ENCODE data around the gene BCS1L. TPM values are rescaled to one million over a fixed set of nuclear protein-coding genes. Genes with fewer than 3 reads are reported as not detected.

Gene BCS1L
- total and polyA plus RNA-seq, 2 of the 13 experiments (the other 11 are each of a cell fraction or from before 2014, with no cell fraction given), result 48.9 to 76.0 TPM

DNA sequence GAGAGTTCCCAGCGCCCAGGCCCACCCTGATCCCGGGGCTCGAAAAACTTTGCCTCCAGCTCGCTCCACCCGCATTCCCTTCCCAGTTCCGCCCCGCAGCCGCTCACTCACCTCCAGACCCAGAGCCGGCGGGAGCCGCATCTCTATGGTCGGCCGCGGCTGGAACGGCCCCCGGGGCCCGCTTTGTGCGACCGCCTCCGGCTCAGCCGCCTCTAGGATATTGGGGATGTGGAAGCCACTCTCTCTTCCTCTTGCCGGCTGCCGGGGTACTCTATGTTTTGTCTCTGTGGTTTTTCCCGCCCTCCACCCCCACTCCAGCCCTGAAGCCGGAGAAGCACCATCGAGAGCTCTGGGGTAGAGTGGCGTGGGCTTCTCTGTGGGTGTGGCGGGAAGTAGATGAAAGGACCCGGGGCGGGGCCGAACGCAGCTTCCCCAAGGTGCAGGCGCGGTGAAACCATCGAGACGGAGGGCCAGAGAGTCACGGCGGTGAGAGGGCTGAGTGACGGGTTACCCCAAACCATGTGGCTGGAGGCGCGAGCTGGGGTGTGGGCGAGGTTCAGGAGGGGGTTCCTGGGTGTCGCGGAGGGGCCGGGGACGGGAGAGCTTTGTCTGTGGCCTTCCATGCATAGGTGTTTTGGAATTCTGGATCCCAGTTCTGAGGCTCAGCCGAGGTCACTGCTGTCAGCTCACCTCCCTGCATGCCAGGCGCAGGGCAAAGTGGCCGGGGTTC lies at the start of gene BCS1L, which contains the start of gene ZNF142 (continued):
- TF ChIP-seq ZNF672 (CRISPR knock-in tag; IDR thresholded peaks at IDR 0.05), result no peak
- TF ChIP-seq, protein P1, sequence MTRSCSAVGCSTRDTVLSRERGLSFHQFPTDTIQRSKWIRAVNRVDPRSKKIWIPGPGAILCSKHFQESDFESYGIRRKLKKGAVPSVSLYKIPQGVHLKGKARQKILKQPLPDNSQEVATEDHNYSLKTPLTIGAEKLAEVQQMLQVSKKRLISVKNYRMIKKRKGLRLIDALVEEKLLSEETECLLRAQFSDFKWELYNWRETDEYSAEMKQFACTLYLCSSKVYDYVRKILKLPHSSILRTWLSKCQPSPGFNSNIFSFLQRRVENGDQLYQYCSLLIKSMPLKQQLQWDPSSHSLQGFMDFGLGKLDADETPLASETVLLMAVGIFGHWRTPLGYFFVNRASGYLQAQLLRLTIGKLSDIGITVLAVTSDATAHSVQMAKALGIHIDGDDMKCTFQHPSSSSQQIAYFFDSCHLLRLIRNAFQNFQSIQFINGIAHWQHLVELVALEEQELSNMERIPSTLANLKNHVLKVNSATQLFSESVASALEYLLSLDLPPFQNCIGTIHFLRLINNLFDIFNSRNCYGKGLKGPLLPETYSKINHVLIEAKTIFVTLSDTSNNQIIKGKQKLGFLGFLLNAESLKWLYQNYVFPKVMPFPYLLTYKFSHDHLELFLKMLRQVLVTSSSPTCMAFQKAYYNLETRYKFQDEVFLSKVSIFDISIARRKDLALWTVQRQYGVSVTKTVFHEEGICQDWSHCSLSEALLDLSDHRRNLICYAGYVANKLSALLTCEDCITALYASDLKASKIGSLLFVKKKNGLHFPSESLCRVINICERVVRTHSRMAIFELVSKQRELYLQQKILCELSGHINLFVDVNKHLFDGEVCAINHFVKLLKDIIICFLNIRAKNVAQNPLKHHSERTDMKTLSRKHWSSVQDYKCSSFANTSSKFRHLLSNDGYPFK (CRISPR knock-in tag; IDR thresholded peaks at IDR 0.05; ENCODE audit: borderline replicate concordance), result peak; percentile 89; the same call in 1 of the 2 replicates
- no peak for TF ChIP-seq TRAFD1 (CRISPR knock-in tag; IDR thresholded peaks at IDR 0.05; ENCODE audit: borderline replicate concordance)
- TF ChIP-seq ZNF501 (CRISPR knock-in tag; IDR thresholded peaks at IDR 0.05), result peak; percentile 83
- no peak for TF ChIP-seq SRF (IDR thresholded peaks at IDR 0.05; ENCODE audit: low read depth, low read length)
- no peak for TF ChIP-seq USF2 (IDR thresholded peaks at IDR 0.05; ENCODE audit: low read depth, low read length)
- no peak for TF ChIP-seq USF2 (CRISPR knock-in tag; IDR thresholded peaks at IDR 0.05; ENCODE audit: borderline replicate concordance)
- TF ChIP-seq ZNF510 (CRISPR knock-in tag; IDR thresholded peaks at IDR 0.05; ENCODE audit: low read depth), result peak; percentile 70; the same call in 1 of the 2 replicates
- TF ChIP-seq, protein P2, sequence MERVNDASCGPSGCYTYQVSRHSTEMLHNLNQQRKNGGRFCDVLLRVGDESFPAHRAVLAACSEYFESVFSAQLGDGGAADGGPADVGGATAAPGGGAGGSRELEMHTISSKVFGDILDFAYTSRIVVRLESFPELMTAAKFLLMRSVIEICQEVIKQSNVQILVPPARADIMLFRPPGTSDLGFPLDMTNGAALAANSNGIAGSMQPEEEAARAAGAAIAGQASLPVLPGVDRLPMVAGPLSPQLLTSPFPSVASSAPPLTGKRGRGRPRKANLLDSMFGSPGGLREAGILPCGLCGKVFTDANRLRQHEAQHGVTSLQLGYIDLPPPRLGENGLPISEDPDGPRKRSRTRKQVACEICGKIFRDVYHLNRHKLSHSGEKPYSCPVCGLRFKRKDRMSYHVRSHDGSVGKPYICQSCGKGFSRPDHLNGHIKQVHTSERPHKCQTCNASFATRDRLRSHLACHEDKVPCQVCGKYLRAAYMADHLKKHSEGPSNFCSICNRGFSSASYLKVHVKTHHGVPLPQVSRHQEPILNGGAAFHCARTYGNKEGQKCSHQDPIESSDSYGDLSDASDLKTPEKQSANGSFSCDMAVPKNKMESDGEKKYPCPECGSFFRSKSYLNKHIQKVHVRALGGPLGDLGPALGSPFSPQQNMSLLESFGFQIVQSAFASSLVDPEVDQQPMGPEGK (CRISPR knock-in tag; IDR thresholded peaks at IDR 0.05), result peak; percentile 57
- peak; percentile 51 for TF ChIP-seq SKI (IDR thresholded peaks at IDR 0.05; ENCODE audit: partially characterized antibody)
- TF ChIP-seq HNF4A (CRISPR knock-in tag; IDR thresholded peaks at IDR 0.05), result 0 out of 2 replicates have a peak, but pooled peaks have one; percentile 1
- peak; percentile 73 for TF ChIP-seq HOXA5 (CRISPR knock-in tag; IDR thresholded peaks at IDR 0.05)
- TF ChIP-seq HNF1A (IDR thresholded peaks at IDR 0.05; ENCODE audit: low read depth), result peak; percentile 33; the same call in 1 of the 2 replicates
- peak; percentile 65; the same call in 1 of the 2 replicates for TF ChIP-seq HNF1A (CRISPR knock-in tag; IDR thresholded peaks at IDR 0.05; ENCODE audit: borderline replicate concordance)

All from HepG2 (cell line).